Measurements from ENCODE around the gene GABRP.

The GABRP gene

GRCh38 chr5:170860415-170860814 lies 76.9 kb downstream of the GABRP start:
- DNase-seq (ENCODE audit: low read depth in 2 of 2, low spot score in 1 of 2), result no peak

GRCh38 chr5:170860818-170861666 lies 77.5 kb downstream of the GABRP start:
- no peak for DNase-seq (ENCODE audit: low read depth in 2 of 2, low spot score in 1 of 2)

- no peak for DNase-seq (ENCODE audit: low read depth in 2 of 2, low spot score in 1 of 2)
These were observed 78.1 kb downstream of the GABRP start for GRCh38 chr5:170861667-170861916.

- no peak for DNase-seq (ENCODE audit: low read depth in 2 of 2, low spot score in 1 of 2)
These were observed 78.6 kb downstream of the GABRP start, which contains the start of gene RANBP17 for GRCh38 chr5:170861917-170862766. TSS of gene RANBP17 (plus strand) at chr5:170862018.

GRCh38 chr5:170863646-170864045 lies 80.1 kb downstream of the GABRP start:
- DNase-seq (ENCODE audit: low read depth in 2 of 2, low spot score in 1 of 2), result no peak

All from stimulated activated CD8-positive, alpha-beta memory T cell treated with anti-CD3 and anti-CD28 coated beads, Interleukin-4, amount 100 ng/mL, for 1 hour (primary cell).